Mesothelial cell of epicardium (in vitro differentiated cells): ENCODE data around the gene GSTT4. TPM values are rescaled to one million over a fixed set of nuclear protein-coding genes. Genes with fewer than 3 reads are reported as not detected.

Source experiments
- DNase-seq, 2 experiments: peaks; one replicate each; pipeline ENCODE4 v3.0.0; 2021; ENCODE audit warnings: low spot score in 2 of 2; ENCODE audit not compliant: unreplicated experiment in 2 of 2
- H3K27ac Mint-ChIP-seq: 2 replicates; pipeline ENCODE4 v1.8.0; 2021; ENCODE audit warnings: mixed read lengths
- H3K27me3 Mint-ChIP-seq: 2 replicates; pipeline ENCODE4 v1.8.0; 2021; ENCODE audit warnings: low read depth, mixed read lengths
- H3K36me3 Mint-ChIP-seq: 2 replicates; pipeline ENCODE4 v1.8.0; 2021; ENCODE audit warnings: mixed read lengths
- H3K4me1 Mint-ChIP-seq: 2 replicates; pipeline ENCODE4 v1.8.0; 2021; ENCODE audit warnings: mixed read lengths
- H3K4me3 Mint-ChIP-seq: 2 replicates; pipeline ENCODE4 v1.8.0; 2021; ENCODE audit warnings: mild to moderate bottlenecking, moderate library complexity, mixed read lengths
- H3K9me3 Mint-ChIP-seq: 2 replicates; pipeline ENCODE4 v1.8.0; 2021; ENCODE audit warnings: mixed read lengths
- CTCF ChIP-seq: fragments of 200-600 bp; sonication (generic); IDR thresholded peaks from one replicate; pipeline ENCODE4 v1.5.0; 2021; ENCODE audit warnings: antibody characterized with exemption; ENCODE audit not compliant: unreplicated experiment
- total RNA-seq: library from RNA; stranded (reverse); gene quantifications from 3 replicates; pipeline ENCODE4 v1.2.1, GENCODE V29; 2021

GSTT4 gene
- total RNA-seq, 1 donor from 2014 or later = not detected

DNA sequence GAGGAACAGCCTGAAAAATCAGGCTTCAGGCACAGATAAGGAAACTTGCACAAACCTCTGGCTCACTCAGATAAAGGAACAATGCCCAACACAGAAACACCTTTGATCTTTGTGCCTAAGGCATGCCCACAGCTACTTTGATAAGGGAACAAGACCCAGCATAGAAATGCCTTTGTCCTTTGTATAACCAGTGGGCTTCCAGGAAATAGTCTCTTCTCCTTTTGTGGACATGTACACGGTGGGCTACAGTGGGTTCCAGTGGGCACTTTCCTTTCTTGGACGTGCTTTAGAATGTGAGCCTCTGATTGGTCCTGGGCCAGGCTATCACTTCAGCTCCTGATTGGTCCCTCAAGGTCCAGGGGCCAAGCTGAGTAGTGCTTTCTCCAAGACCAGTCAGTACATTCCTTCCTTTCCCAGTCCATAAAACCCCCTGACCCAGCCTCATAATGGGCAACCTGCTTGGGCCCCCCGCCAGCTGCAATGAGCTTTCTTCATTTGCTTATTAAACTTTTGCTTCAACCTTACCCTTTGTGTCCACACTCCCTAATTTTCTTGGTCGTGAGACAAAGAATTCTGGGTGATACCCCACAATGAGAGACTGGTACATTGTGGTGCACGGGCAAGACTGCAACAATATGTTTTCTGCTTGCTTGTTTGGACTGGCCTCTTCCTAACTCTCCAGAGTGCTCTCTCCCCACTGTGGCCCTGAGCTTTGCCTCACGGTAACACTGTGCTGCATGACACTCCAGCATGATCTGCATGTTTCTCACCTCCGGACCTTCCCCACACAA, 4.2 kb upstream of the GSTT4 start:
- TF ChIP-seq CTCF = no peak
- H3K36me3 Mint-ChIP-seq = no peaks in the 10 kb centered on the region
- H3K4me1 Mint-ChIP-seq = peaks cover 16% of the 10 kb centered on the region
- no peaks in the 10 kb centered on the region for H3K27me3 Mint-ChIP-seq
- H3K27ac Mint-ChIP-seq = no peak overlapping the region
- no peak overlapping the region for H3K4me3 Mint-ChIP-seq
- DNase-seq = no peak
- no peaks in the 10 kb centered on the region for H3K9me3 Mint-ChIP-seq

GRCh38 chr22:24008381-24009226, 3.4 kb upstream of the GSTT4 start:
- no peaks in the 10 kb centered on the region for H3K36me3 Mint-ChIP-seq
- H3K4me1 Mint-ChIP-seq = peaks cover 14% of the 10 kb centered on the region
- no peaks in the 10 kb centered on the region for H3K27me3 Mint-ChIP-seq
- H3K9me3 Mint-ChIP-seq = no peaks in the 10 kb centered on the region
- no peak overlapping the region for H3K27ac Mint-ChIP-seq
- no peak for DNase-seq
- no peak overlapping the region for H3K4me3 Mint-ChIP-seq
- no peak for TF ChIP-seq CTCF

GRCh38 chr22:24008022-24008283, 2.7 kb upstream of the GSTT4 start:
- no peak for TF ChIP-seq CTCF
- peaks cover 11% of the 10 kb centered on the region for H3K4me1 Mint-ChIP-seq

DNA sequence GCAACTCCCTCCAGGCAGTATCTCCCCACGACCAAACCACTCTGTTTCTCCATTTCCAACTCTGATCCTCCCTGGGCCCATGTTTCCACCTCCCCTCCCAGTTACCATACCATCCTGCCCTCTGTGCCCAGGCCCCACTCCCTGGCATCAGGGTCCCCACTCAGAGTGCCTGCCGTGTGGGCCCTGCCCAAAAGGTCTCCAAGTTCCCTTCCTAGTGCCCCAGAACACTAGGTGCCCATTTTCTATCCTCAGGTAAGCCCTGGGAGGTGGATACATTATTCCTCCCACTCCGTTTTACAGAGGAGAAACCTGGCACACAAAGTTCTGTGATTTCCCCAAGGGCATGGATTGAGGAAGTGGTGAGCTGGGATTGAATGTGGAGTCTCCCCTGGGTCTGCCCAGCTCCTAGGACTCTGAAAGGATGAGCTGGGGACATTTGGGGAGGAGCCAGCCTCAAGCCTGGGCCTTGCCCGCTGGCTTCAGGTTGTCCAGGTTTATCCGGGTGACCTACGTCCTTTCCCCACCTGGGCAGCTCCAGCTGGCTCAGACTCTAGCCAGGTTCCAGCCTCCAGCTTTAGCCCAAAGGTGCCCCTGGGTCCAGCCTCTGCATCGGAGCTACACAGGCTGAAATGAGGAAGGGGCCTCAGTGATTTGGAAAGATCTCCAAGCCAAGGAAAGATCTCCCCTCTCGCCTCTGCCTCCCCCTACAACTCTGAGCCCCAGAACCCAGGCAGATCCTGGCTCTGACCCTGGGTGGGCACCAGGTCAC, 2.2 kb upstream of the GSTT4 start:
- Mint-ChIP-seq H3K4me3 (no peak overlapping the region), H3K9me3 (no peaks in the 10 kb centered on the region), H3K36me3 (no peaks in the 10 kb centered on the region), H3K4me1 (peaks cover 10% of the 10 kb centered on the region), H3K27ac (no peak overlapping the region), H3K27me3 (no peaks in the 10 kb centered on the region)
- TF ChIP-seq CTCF = no peak
- DNase-seq = no peak

More at GRCh38 chr22:24008022-24008283, 2.7 kb upstream of the GSTT4 start:
- Mint-ChIP-seq H3K36me3 (no peaks in the 10 kb centered on the region), H3K27me3 (no peaks in the 10 kb centered on the region), H3K27ac (no peak overlapping the region), H3K4me3 (no peak overlapping the region), H3K9me3 (no peaks in the 10 kb centered on the region)
- no peak for DNase-seq

GRCh38 chr22:24006914-24007214, 1.6 kb upstream of the GSTT4 start:
- H3K4me3 Mint-ChIP-seq = no peak overlapping the region
- H3K27ac Mint-ChIP-seq = no peak overlapping the region

More at GRCh38 chr22:24006914-24007214, 1.6 kb upstream of the GSTT4 start:
- Mint-ChIP-seq H3K4me1 (peaks cover 6% of the 10 kb centered on the region), H3K9me3 (no peaks in the 10 kb centered on the region), H3K36me3 (no peaks in the 10 kb centered on the region), H3K27me3 (no peaks in the 10 kb centered on the region)
- TF ChIP-seq CTCF = no peak
- DNase-seq = no peak
